Measurements from ENCODE around the gene B9D1.
A peak's percentile ranks its signal among the peaks of the same experiment; 100 is the strongest.

B9D1 gene

DNA sequence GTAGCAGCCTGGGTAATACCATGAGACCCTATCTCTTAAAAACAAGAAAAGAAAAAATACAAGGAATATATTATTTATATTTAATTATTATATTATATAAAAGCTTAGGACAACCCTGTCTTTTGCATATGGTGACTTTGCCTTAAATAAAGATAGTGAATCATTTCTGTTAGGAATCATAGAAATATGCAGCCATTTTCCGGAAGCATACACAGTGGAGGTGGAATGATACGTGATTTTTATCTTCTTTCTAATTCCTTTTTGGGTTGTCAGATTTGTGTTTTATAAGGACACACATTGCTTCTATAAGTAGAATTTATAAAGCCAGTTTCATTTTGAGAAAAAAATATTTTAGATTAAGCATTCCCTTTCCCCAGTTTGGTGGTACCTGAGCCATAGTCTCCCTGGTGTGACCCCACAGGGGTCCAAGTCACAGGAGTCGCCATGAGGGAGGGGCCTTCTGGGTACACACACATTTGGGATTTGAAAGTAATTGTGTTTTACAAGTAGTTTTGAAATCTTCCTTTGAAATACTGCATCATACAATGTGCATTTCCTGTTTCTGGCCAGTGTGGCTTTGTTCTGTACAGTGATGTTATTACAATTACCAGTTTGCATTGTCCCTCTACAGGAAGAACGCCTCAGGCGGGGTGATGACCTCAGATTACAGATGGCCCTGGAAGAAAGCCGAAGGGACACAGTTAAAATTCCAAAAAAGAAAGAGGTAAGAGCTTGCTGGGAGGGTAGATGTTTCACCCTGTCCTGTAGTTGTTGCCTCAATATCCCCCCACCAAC lies 50.9 kb downstream of the B9D1 start:
- Histone ChIP-seq H3K9me3 (ENCODE audit: control insufficient read depth in 1 of 2, low read length in 2 of 2) (no peaks in the 10 kb centered on the region), H3K9ac (ENCODE audit: low read depth in 1 of 2, low read length in 2 of 2) (no peak overlapping the region), H3K27me3 (ENCODE audit: control insufficient read depth in 1 of 2, insufficient read depth in 2 of 2, low read length in 2 of 2) (no peaks in the 10 kb centered on the region), H3K4me1 (ENCODE audit: control insufficient read depth in 1 of 2, insufficient read depth in 2 of 2, low read length in 2 of 2) (peaks cover 4% of the 10 kb centered on the region in 2 donors), H3K27ac (ENCODE audit: low read depth, low read length) (no peak overlapping the region), H3K4me3 (ENCODE audit: low read depth in 1 of 2, low read length in 2 of 2) (no peak overlapping the region), H3K36me3 (ENCODE audit: control insufficient read depth in 1 of 2, insufficient read depth in 2 of 2, low read length in 2 of 2) (peaks cover 9 to 26% of the 10 kb centered on the region in 2 donors)

- Histone ChIP-seq H3K27ac (ENCODE audit: low read depth, low read length) (no peak overlapping the region), H3K4me3 (ENCODE audit: low read depth in 1 of 2, low read length in 2 of 2) (no peak overlapping the region), H3K4me1 (ENCODE audit: control insufficient read depth in 1 of 2, insufficient read depth in 2 of 2, low read length in 2 of 2) (peaks cover 9 to 10% of the 10 kb centered on the region in 2 donors), H3K9me3 (ENCODE audit: control insufficient read depth in 1 of 2, low read length in 2 of 2) (no peaks in the 10 kb centered on the region), H3K27me3 (ENCODE audit: control insufficient read depth in 1 of 2, insufficient read depth in 2 of 2, low read length in 2 of 2) (no peaks in the 10 kb centered on the region), H3K9ac (ENCODE audit: low read depth in 1 of 2, low read length in 2 of 2) (no peak overlapping the region), H3K36me3 (ENCODE audit: control insufficient read depth in 1 of 2, insufficient read depth in 2 of 2, low read length in 2 of 2) (peaks cover 9 to 26% of the 10 kb centered on the region in 2 donors)
Observed at GRCh38 chr17:19311016-19311415, 51.5 kb downstream of the B9D1 start.

DNA sequence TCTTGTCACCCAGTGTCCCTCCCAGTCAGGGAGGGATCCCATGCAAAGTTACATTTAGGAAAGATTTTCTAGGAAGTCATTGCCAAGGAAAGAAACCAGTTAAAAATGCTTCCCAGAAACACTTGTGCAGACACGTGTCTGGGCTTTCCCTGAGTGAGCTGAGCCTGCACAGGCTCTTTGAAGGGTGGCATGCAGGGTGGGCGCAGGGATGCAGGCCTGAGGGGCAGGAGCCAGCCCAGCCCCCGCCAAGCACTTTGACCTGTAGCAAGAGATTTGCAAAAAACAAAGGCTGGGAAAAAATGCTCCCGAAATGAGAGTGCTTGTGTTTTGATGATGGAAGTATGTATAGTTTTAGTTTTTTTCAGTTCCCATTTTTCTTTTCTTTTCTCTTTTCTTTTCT lies 52.4 kb downstream of the B9D1 start:
- Histone ChIP-seq H3K4me1 (ENCODE audit: control insufficient read depth in 1 of 2, insufficient read depth in 2 of 2, low read length in 2 of 2) (peaks cover 15 to 17% of the 10 kb centered on the region in 2 donors), H3K4me3 (ENCODE audit: low read depth in 1 of 2, low read length in 2 of 2) (no peak overlapping the region), H3K27ac (ENCODE audit: low read depth, low read length) (no peak overlapping the region), H3K36me3 (ENCODE audit: control insufficient read depth in 1 of 2, insufficient read depth in 2 of 2, low read length in 2 of 2) (peaks cover 9 to 22% of the 10 kb centered on the region in 2 donors), H3K9me3 (ENCODE audit: control insufficient read depth in 1 of 2, low read length in 2 of 2) (no peaks in the 10 kb centered on the region), H3K27me3 (ENCODE audit: control insufficient read depth in 1 of 2, insufficient read depth in 2 of 2, low read length in 2 of 2) (no peaks in the 10 kb centered on the region), H3K9ac (ENCODE audit: low read depth in 1 of 2, low read length in 2 of 2) (no peak overlapping the region)

GRCh38 chr17:19309701-19310100 lies 52.8 kb downstream of the B9D1 start:
- Histone ChIP-seq H3K4me3 (ENCODE audit: low read depth in 1 of 2, low read length in 2 of 2) (no peak overlapping the region), H3K27ac (ENCODE audit: low read depth, low read length) (no peak overlapping the region), H3K4me1 (ENCODE audit: control insufficient read depth in 1 of 2, insufficient read depth in 2 of 2, low read length in 2 of 2) (peaks cover 16 to 18% of the 10 kb centered on the region in 2 donors), H3K9ac (ENCODE audit: low read depth in 1 of 2, low read length in 2 of 2) (no peak overlapping the region), H3K27me3 (ENCODE audit: control insufficient read depth in 1 of 2, insufficient read depth in 2 of 2, low read length in 2 of 2) (no peaks in the 10 kb centered on the region), H3K9me3 (ENCODE audit: control insufficient read depth in 1 of 2, low read length in 2 of 2) (no peaks in the 10 kb centered on the region), H3K36me3 (ENCODE audit: control insufficient read depth in 1 of 2, insufficient read depth in 2 of 2, low read length in 2 of 2) (peaks cover 9 to 22% of the 10 kb centered on the region in 2 donors)

DNA sequence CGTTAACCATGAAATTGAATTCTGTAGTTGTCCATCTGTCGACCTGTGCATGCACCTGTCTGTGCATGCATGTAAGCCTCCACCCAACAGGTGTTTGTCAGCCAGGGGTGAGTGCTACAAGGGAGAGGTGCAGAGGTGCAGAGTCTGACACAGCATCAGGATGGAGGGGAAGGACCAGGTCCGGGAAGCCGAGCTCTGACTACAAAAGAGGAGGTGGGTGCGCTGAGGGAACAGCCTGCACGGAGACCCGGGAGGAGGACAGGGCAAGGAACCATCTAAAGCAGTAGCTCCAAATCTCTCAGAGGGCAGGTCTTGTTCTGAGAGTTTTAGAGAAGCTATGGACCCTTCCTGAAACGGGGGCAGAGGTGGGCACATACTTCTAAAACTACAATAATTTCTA lies 54.1 kb downstream of the B9D1 start:
- Histone ChIP-seq H3K4me3 (ENCODE audit: low read depth in 1 of 2, low read length in 2 of 2) (no peak overlapping the region), H3K9ac (ENCODE audit: low read depth in 1 of 2, low read length in 2 of 2) (no peak overlapping the region), H3K27me3 (ENCODE audit: control insufficient read depth in 1 of 2, insufficient read depth in 2 of 2, low read length in 2 of 2) (no peaks in the 10 kb centered on the region), H3K27ac (ENCODE audit: low read depth, low read length) (no peak overlapping the region), H3K4me1 (ENCODE audit: control insufficient read depth in 1 of 2, insufficient read depth in 2 of 2, low read length in 2 of 2) (peaks cover 24 to 28% of the 10 kb centered on the region in 2 donors), H3K36me3 (ENCODE audit: control insufficient read depth in 1 of 2, insufficient read depth in 2 of 2, low read length in 2 of 2) (peaks cover 9 to 21% of the 10 kb centered on the region in 2 donors), H3K9me3 (ENCODE audit: control insufficient read depth in 1 of 2, low read length in 2 of 2) (no peaks in the 10 kb centered on the region)

GRCh38 chr17:19307521-19307920 lies 55.0 kb downstream of the B9D1 start:
- H3K4me1 ChIP-seq (ENCODE audit: control insufficient read depth in 1 of 2, insufficient read depth in 2 of 2, low read length in 2 of 2): peaks cover 30 to 31% of the 10 kb centered on the region in 2 donors
- H3K9ac ChIP-seq (ENCODE audit: low read depth in 1 of 2, low read length in 2 of 2): no peak overlapping the region
- no peak overlapping the region for H3K27ac ChIP-seq (ENCODE audit: low read depth, low read length)
- no peaks in the 10 kb centered on the region for H3K9me3 ChIP-seq (ENCODE audit: control insufficient read depth in 1 of 2, low read length in 2 of 2)
- no peaks in the 10 kb centered on the region for H3K27me3 ChIP-seq (ENCODE audit: control insufficient read depth in 1 of 2, insufficient read depth in 2 of 2, low read length in 2 of 2)
- peaks cover 3 to 14% of the 10 kb centered on the region in 2 donors for H3K36me3 ChIP-seq (ENCODE audit: control insufficient read depth in 1 of 2, insufficient read depth in 2 of 2, low read length in 2 of 2)
- no peak overlapping the region for H3K4me3 ChIP-seq (ENCODE audit: low read depth in 1 of 2, low read length in 2 of 2)

DNA sequence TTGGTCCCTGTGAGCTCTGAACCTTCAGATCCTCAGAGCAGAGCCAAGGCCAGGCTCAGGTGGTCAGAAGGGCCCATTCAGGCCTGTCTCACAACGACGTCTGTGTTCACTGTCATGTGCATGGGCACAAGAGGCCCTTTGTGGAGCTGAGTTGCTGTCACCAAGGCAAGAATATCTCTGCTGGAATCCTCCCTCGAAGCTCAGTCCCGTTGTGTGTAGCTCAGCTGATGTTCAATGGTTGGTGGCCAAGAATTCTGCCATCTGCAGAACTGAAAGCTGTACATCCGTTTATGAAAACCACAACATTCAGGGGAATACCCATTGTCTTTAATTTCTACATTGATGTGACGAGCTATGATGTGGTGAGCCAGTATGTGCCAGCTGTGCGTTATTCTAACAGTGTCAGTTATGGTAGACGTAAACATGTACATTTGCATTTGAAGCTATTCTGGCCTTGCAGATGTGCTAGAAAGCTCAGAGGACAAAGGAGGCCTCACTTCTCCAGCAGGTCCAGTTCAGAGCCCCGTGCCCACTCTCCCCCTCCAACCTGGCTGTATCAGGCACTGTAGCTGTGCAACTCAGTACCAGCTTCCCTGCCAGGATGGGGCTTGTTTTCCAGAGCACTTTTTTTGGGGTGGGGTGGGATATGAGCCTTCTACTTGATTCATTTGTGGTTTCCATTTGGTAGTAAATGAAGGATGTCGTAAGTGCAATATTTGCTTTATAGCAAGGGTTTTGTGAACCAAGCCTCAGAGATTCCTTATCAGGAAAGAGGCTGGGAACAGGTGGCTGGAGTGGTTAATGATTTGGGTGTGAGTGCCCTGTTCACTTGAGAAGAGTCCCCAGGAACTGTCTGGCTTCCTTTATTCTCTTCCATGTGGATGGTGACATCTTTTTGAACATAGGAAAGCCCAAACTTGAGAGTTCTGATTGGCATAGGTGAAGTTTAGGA lies 56.1 kb downstream of the B9D1 start:
- Histone ChIP-seq H3K9ac (ENCODE audit: low read depth in 1 of 2, low read length in 2 of 2) (no peak overlapping the region), H3K4me3 (ENCODE audit: low read depth in 1 of 2, low read length in 2 of 2) (peak overlapping the region in 1 of 2 donors; percentile 7), H3K4me1 (ENCODE audit: control insufficient read depth in 1 of 2, insufficient read depth in 2 of 2, low read length in 2 of 2) (peaks cover 30 to 34% of the 10 kb centered on the region in 2 donors), H3K9me3 (ENCODE audit: control insufficient read depth in 1 of 2, low read length in 2 of 2) (no peaks in the 10 kb centered on the region), H3K27ac (ENCODE audit: low read depth, low read length) (no peak overlapping the region), H3K27me3 (ENCODE audit: control insufficient read depth in 1 of 2, insufficient read depth in 2 of 2, low read length in 2 of 2) (no peaks in the 10 kb centered on the region), H3K36me3 (ENCODE audit: control insufficient read depth in 1 of 2, insufficient read depth in 2 of 2, low read length in 2 of 2) (peaks cover 0 to 5% of the 10 kb centered on the region in 2 donors)

DNA sequence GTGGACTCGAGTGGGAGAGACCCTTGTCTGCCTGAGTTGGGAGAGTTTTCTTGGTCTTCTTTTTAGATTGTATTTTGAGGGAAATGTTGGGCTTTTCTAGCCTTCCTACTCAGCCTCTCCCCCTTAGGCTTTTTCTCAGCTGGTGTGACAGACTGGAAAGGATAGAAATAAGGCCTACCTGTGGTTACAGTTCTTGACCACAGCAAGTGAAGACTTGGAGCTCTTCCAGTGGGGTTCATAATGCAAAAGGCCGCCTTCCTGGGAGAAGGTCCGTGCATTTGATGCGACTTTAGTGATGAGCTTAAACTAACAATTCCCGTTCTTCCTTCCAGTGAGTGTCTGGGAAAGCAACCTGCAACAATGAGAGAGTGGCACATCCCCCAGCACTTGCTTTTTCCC lies 56.8 kb downstream of the B9D1 start:
- H3K27me3 ChIP-seq (ENCODE audit: control insufficient read depth in 1 of 2, insufficient read depth in 2 of 2, low read length in 2 of 2): no peaks in the 10 kb centered on the region
- H3K4me3 ChIP-seq (ENCODE audit: low read depth in 1 of 2, low read length in 2 of 2): peak overlapping the region in 1 of 2 donors; percentile 7
- H3K36me3 ChIP-seq (ENCODE audit: control insufficient read depth in 1 of 2, insufficient read depth in 2 of 2, low read length in 2 of 2): peaks cover 0 to 5% of the 10 kb centered on the region in 2 donors
- no peaks in the 10 kb centered on the region for H3K9me3 ChIP-seq (ENCODE audit: control insufficient read depth in 1 of 2, low read length in 2 of 2)
- no peak overlapping the region for H3K9ac ChIP-seq (ENCODE audit: low read depth in 1 of 2, low read length in 2 of 2)
- peaks cover 30 to 36% of the 10 kb centered on the region in 2 donors for H3K4me1 ChIP-seq (ENCODE audit: control insufficient read depth in 1 of 2, insufficient read depth in 2 of 2, low read length in 2 of 2)
- H3K27ac ChIP-seq (ENCODE audit: low read depth, low read length): no peak overlapping the region

- Histone ChIP-seq H3K27ac (ENCODE audit: low read depth, low read length) (no peak overlapping the region), H3K4me3 (ENCODE audit: low read depth in 1 of 2, low read length in 2 of 2) (no peak overlapping the region), H3K4me1 (ENCODE audit: control insufficient read depth in 1 of 2, insufficient read depth in 2 of 2, low read length in 2 of 2) (peaks cover 30 to 36% of the 10 kb centered on the region in 2 donors), H3K9ac (ENCODE audit: low read depth in 1 of 2, low read length in 2 of 2) (no peak overlapping the region), H3K27me3 (ENCODE audit: control insufficient read depth in 1 of 2, insufficient read depth in 2 of 2, low read length in 2 of 2) (no peaks in the 10 kb centered on the region), H3K9me3 (ENCODE audit: control insufficient read depth in 1 of 2, low read length in 2 of 2) (no peaks in the 10 kb centered on the region), H3K36me3 (ENCODE audit: control insufficient read depth in 1 of 2, insufficient read depth in 2 of 2, low read length in 2 of 2) (peaks cover 0 to 5% of the 10 kb centered on the region in 2 donors)
Observed at GRCh38 chr17:19305256-19305655, 57.3 kb downstream of the B9D1 start.

GRCh38 chr17:19304751-19305150 lies 57.8 kb downstream of the B9D1 start:
- peaks cover 0 to 1% of the 10 kb centered on the region in 2 donors for H3K36me3 ChIP-seq (ENCODE audit: control insufficient read depth in 1 of 2, insufficient read depth in 2 of 2, low read length in 2 of 2)
- H3K9me3 ChIP-seq (ENCODE audit: control insufficient read depth in 1 of 2, low read length in 2 of 2): no peaks in the 10 kb centered on the region
- peak overlapping the region; percentile 54 for H3K27ac ChIP-seq (ENCODE audit: low read depth, low read length)
- H3K4me3 ChIP-seq (ENCODE audit: low read depth in 1 of 2, low read length in 2 of 2): peak overlapping the region in 1 of 2 donors; percentile 2
- H3K4me1 ChIP-seq (ENCODE audit: control insufficient read depth in 1 of 2, insufficient read depth in 2 of 2, low read length in 2 of 2): peaks cover 30 to 36% of the 10 kb centered on the region in 2 donors
- peak overlapping the region in 1 of 2 donors; percentile 3 for H3K9ac ChIP-seq (ENCODE audit: low read depth in 1 of 2, low read length in 2 of 2)
- H3K27me3 ChIP-seq (ENCODE audit: control insufficient read depth in 1 of 2, insufficient read depth in 2 of 2, low read length in 2 of 2): no peaks in the 10 kb centered on the region

Data from duodenal mucosa (tissue), 2 donors.